GM10847 (cell line): Measurements from ENCODE around the gene NR6A1.

Experiments
- POLR2A ChIP-seq: IDR thresholded peaks from 2 replicates; pipeline ENCODE4 v1.6.1; 2011; ENCODE audit not compliant: insufficient read length; ENCODE audit errors: extremely low read depth

The NR6A1 gene

GRCh38 chr9:124759327-124759726 lies 11.8 kb downstream of the NR6A1 start:
- no peak for TF ChIP-seq POLR2A

- TF ChIP-seq POLR2A: no peak
Observed at GRCh38 chr9:124758691-124759090, 12.4 kb downstream of the NR6A1 start.

- TF ChIP-seq POLR2A: no peak
Observed at GRCh38 chr9:124758061-124758460, 13.1 kb downstream of the NR6A1 start.

GRCh38 chr9:124757616-124758015 lies 13.5 kb downstream of the NR6A1 start:
- TF ChIP-seq POLR2A: no peak

- TF ChIP-seq POLR2A: no peak
Observed at GRCh38 chr9:124756011-124756410, 15.1 kb downstream of the NR6A1 start.

GRCh38 chr9:124755061-124755460 lies 16.1 kb downstream of the NR6A1 start:
- TF ChIP-seq POLR2A: no peak

- TF ChIP-seq POLR2A: no peak
Observed at GRCh38 chr9:124754289-124754688, 16.8 kb downstream of the NR6A1 start.

GRCh38 chr9:124752967-124753366 lies 18.1 kb downstream of the NR6A1 start:
- no peak for TF ChIP-seq POLR2A

- no peak for TF ChIP-seq POLR2A
Observed at GRCh38 chr9:124749781-124750180, 21.3 kb downstream of the NR6A1 start.

GRCh38 chr9:124749284-124749683 lies 21.8 kb downstream of the NR6A1 start:
- no peak for TF ChIP-seq POLR2A

GRCh38 chr9:124747065-124747464 lies 24.0 kb downstream of the NR6A1 start:
- TF ChIP-seq POLR2A: no peak

- no peak for TF ChIP-seq POLR2A
Observed at GRCh38 chr9:124743686-124744348, 27.3 kb downstream of the NR6A1 start.

- TF ChIP-seq POLR2A: no peak
Observed at GRCh38 chr9:124742940-124743339, 28.2 kb downstream of the NR6A1 start.

GRCh38 chr9:124741662-124742061 lies 29.4 kb downstream of the NR6A1 start:
- no peak for TF ChIP-seq POLR2A

- TF ChIP-seq POLR2A: no peak
Observed at GRCh38 chr9:124741149-124741548, 30.0 kb downstream of the NR6A1 start.

- no peak for TF ChIP-seq POLR2A
Observed at GRCh38 chr9:124739360-124739759, 31.8 kb downstream of the NR6A1 start.

- no peak for TF ChIP-seq POLR2A
Observed at GRCh38 chr9:124735121-124735520, 36.0 kb downstream of the NR6A1 start.

- TF ChIP-seq POLR2A: no peak
Observed at GRCh38 chr9:124733964-124734740, 37.0 kb downstream of the NR6A1 start.
